Panc1 (cell line): ENCODE results near the gene GNAZ. TPM values are rescaled to one million over a fixed set of nuclear protein-coding genes. Genes with fewer than 3 reads are reported as not detected.

Experiments used
- ATAC-seq: fragments of 200-7000 bp; cut with Tn5 transposase; 2 replicates; pipeline ENCODE4 v1.9.1; 2020; ENCODE audit warnings: mild to moderate bottlenecking, moderate library complexity
- BruUV-seq: library from RNA; stranded (reverse); fragments of 400-500 nt; replicated peaks from 2 replicates; lab custom pipeline; 2021; lab: Mats Ljungman, UMichigan
- CTCF ChIA-PET: fragments of 300-600 bp; sonication (Branson Sonifier 250); formaldehyde crosslinking; loops from one replicate; lab custom pipeline; 2022; ENCODE audit warnings: antibody characterized with exemption; lab: Charles Lee
- POLR2A ChIA-PET: fragments of 300-600 bp; sonication (Branson Sonifier 250); formaldehyde crosslinking; loops from one replicate; lab custom pipeline; 2022; ENCODE audit warnings: antibody characterized with exemption; lab: Charles Lee
- DNase-seq: peaks from one replicate; pipeline ENCODE4 v3.0.0-alpha.2; 2010; ENCODE audit warnings: low read depth, low spot score
- H3K27ac ChIP-seq: 2 replicates; pipeline ENCODE4 v1.5.1; 2011; ENCODE audit warnings: mild to moderate bottlenecking, low read length, inconsistent platforms
- H3K27me3 ChIP-seq: fragments of 200-500 bp; sonication (Bioruptor generic); 2 replicates; pipeline ENCODE4 v1.6.0; 2014; ENCODE audit warnings: low read length, inconsistent platforms; ENCODE audit not compliant: control insufficient read depth, insufficient read depth
- H3K36me3 ChIP-seq: fragments of 200-500 bp; sonication (Bioruptor generic); 2 replicates; pipeline ENCODE4 v1.5.1; 2014; ENCODE audit warnings: inconsistent platforms, mild to moderate bottlenecking, low read length, moderate library complexity; ENCODE audit not compliant: control insufficient read depth, insufficient read depth
- H3K4me1 ChIP-seq: 2 replicates; pipeline ENCODE4 v1.5.1; 2011; ENCODE audit warnings: inconsistent platforms, mild to moderate bottlenecking, low read length, moderate library complexity; ENCODE audit not compliant: control insufficient read depth, insufficient read depth
- H3K4me3 ChIP-seq, 2 experiments: 2 replicates each; pipeline ENCODE4 v1.5.1; 2011 to 2012; ENCODE audit warnings: low read depth in 2 of 2, low read length in 2 of 2, mild to moderate bottlenecking in 2 of 2, inconsistent platforms in 1 of 2, moderate library complexity in 1 of 2
- H3K9me3 ChIP-seq: fragments of 200-500 bp; sonication (Bioruptor generic); 2 replicates; pipeline ENCODE4 v1.5.1; 2014; ENCODE audit warnings: low read depth, mild to moderate bottlenecking, inconsistent platforms, low read length, moderate library complexity; ENCODE audit not compliant: control insufficient read depth, insufficient read depth
- POLR2AphosphoS5 ChIP-seq: IDR thresholded peaks from 2 replicates; pipeline ENCODE4 v1.6.1; 2012; ENCODE audit warnings: mild to moderate bottlenecking, low read depth, low read length, moderate library complexity
- REST ChIP-seq, 2 experiments: IDR thresholded peaks; 2 replicates each; pipeline ENCODE4 v1.6.1; 2011 to 2012; ENCODE audit warnings: low read depth in 2 of 2, control low read depth in 1 of 2, low read length in 1 of 2, mild to moderate bottlenecking in 1 of 2, moderate library complexity in 1 of 2; ENCODE audit not compliant: insufficient read depth in 1 of 2
- SIN3A ChIP-seq: IDR thresholded peaks from 2 replicates; pipeline ENCODE4 v1.6.1; 2012; ENCODE audit warnings: low read depth, mild to moderate bottlenecking, low read length, moderate library complexity, borderline replicate concordance; ENCODE audit not compliant: insufficient read depth
- TCF7L2 ChIP-seq: IDR thresholded peaks from 2 replicates; pipeline ENCODE4 v1.6.1; 2011; ENCODE audit warnings: mild to moderate bottlenecking, low read depth, low read length, inconsistent platforms
- in situ Hi-C: cut with HindIII; loops from 2 replicates; pipeline ENCODE4 v1.10.0; 2016; ENCODE audit warnings: low sequenced_read_pairs, low pct_unique_long_range_greater_than_20kb
- intact Hi-C: fragments of 100-400 bp; cut with micrococcal nuclease; formaldehyde crosslinking; loops from one replicate; pipeline ENCODE4 v1.10.0; 2022; ENCODE audit not compliant: unreplicated experiment
- total RNA-seq: library from RNA; stranded (reverse); gene quantifications from one replicate; pipeline ENCODE4 v1.2.1, GENCODE V29; 2021; ENCODE audit not compliant: unreplicated experiment
- TF ChIP-seq, protein P1 (sequence below): fragments of 450-650 bp; IDR thresholded peaks from 2 replicates; pipeline ENCODE4 v1.5.1; 2017; ENCODE audit warnings: mild to moderate bottlenecking

Gene GNAZ
- total RNA-seq, 1 experiment from 2014 or later, result 11.9 TPM

DNA sequence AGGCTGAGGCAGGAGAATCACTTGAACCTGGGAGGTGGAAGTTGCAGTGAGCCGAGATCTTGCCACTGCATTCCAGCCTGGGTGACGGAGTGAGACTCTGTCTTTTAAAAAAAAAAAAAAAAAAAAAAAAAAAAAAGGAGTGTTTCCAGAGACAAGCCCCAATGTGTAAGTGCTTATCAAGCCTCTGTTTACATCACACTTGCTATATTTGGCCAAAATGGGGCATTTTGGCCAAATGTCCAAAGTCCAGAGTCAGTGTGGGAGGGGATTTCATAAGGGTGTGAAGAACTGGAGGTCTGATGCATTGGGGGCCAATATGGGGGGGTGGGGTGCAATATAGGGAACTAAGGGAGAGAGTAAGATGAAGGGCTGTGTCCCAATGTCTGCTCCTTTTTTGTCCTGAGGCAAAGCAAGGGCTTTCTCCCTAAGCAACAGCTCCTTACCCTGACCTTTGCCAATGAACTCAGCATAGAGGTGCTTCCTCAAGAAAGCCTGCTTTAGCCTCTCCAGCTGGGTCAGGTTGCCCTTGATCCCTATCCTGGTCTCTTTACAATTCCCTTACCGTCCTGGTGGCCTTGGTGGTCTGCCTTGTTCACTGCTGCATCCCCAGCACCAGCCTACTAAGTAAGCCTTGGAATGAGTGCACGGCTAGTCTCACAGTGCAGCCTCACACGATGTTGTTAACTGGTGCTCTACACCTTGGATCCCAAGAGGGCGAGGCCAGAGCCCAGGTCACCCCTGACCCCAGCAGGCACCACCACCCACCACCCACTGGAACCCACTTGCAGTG, 95.9 kb downstream of the GNAZ start:
- ChIA-PET POLR2A (no interaction called here), CTCF (interaction anchor here (0.5 kb wide), 1 partner anchor 9 kb away, joined by 3 read pairs; no protein-coding TSS in a partner anchor)
- intact Hi-C loops, result no loop called here
- no peak for ATAC-seq
- no peaks in the 10 kb centered on the region for H3K9me3 ChIP-seq
- BruUV-seq, result no TSS peak
- H3K27ac ChIP-seq, result no peak overlapping the region
- H3K4me3 ChIP-seq, result no peak overlapping the region
- no peaks in the 10 kb centered on the region for H3K27me3 ChIP-seq
- in situ Hi-C loops, result no loop called here
- TF ChIP-seq, protein P1, sequence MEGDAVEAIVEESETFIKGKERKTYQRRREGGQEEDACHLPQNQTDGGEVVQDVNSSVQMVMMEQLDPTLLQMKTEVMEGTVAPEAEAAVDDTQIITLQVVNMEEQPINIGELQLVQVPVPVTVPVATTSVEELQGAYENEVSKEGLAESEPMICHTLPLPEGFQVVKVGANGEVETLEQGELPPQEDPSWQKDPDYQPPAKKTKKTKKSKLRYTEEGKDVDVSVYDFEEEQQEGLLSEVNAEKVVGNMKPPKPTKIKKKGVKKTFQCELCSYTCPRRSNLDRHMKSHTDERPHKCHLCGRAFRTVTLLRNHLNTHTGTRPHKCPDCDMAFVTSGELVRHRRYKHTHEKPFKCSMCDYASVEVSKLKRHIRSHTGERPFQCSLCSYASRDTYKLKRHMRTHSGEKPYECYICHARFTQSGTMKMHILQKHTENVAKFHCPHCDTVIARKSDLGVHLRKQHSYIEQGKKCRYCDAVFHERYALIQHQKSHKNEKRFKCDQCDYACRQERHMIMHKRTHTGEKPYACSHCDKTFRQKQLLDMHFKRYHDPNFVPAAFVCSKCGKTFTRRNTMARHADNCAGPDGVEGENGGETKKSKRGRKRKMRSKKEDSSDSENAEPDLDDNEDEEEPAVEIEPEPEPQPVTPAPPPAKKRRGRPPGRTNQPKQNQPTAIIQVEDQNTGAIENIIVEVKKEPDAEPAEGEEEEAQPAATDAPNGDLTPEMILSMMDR, result no peak
- TF ChIP-seq SIN3A (no peak), REST (IDR thresholded peaks at IDR 0.05; ENCODE audit: insufficient read depth in 1 of 2, low read depth in 2 of 2, low read length in 1 of 2) (no peak)
- H3K36me3 ChIP-seq, result no peaks in the 10 kb centered on the region
- no peaks in the 10 kb centered on the region for H3K4me1 ChIP-seq
- DNase-seq, result no peak

DNA sequence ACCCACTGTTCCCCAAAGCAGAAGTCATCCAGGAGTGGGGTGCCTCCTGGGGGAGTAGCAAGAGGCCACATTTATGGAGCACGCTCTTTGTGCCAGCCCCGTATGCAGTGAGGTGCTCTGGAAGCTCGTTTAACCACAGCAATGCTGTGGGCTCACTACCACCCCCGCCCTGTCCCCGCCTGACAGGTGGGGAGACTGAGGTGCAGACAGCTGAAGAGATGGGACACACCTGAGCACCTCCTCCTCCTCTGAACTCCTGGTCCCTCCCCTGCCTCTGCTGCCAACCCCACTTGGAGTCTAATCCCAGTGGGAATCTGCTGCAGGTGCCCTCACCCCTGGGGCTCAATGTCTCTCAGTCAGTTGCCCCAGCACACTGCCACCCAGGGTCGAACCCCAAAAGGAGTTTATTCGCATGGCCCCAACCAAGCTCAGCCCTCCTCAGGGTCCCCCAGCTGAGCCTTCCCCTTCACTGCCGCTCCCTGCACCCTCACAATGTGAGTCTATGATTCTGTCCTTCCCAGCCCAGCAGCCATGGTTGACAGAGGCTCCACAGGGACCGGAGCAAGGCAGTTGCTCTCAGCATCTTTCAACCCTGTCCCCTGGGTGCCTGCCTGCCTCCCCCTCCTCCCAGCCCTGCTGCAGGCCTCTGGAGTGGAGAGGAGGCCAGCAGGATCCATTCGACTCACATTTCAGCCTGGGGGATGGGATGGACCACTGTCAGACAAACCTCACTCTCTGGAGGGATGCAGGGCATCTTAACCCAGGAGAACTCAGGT, 96.7 kb downstream of the GNAZ start:
- Histone ChIP-seq H3K4me1 (no peaks in the 10 kb centered on the region), H3K4me3 (no peak overlapping the region), H3K27ac (no peak overlapping the region), H3K36me3 (no peaks in the 10 kb centered on the region), H3K27me3 (no peaks in the 10 kb centered on the region), H3K9me3 (no peaks in the 10 kb centered on the region)
- intact Hi-C loops (no loop called here), in situ Hi-C loops (no loop called here)
- TF ChIP-seq SIN3A (no peak), POLR2AphosphoS5 (no peak), REST (IDR thresholded peaks at IDR 0.05; ENCODE audit: insufficient read depth in 1 of 2, low read depth in 2 of 2, low read length in 1 of 2) (no peak), TCF7L2 (no peak)
- TF ChIP-seq, protein P1, result no peak
- no peak for ATAC-seq
- DNase-seq, result no peak
- POLR2A ChIA-PET, result no interaction called here
- CTCF ChIA-PET, result no interaction called here
- no TSS peak for BruUV-seq
